Measurements from ENCODE around the gene NALCN.

- TF ChIP-seq CTCF (IDR thresholded peaks at IDR 0.05; ENCODE audit: insufficient read depth, low read length, poor library complexity, severe bottlenecking) (no peak), EZH2phosphoT487 (conservative IDR thresholded peaks at IDR 0.05; ENCODE audit: low read length) (no peak)
Measured at GRCh38 chr13:101065329-101065728, 351.0 kb downstream of the NALCN start.

Measured in SU-DHL-6 (cell line).